Left kidney (tissue), 8 donors: ENCODE measurements around the gene SLC4A1. TPM values are rescaled to one million over a fixed set of nuclear protein-coding genes. Genes with fewer than 3 reads are reported as not detected.

Source experiments
- DNase-seq: peaks from one replicate; pipeline ENCODE4 v3.0.0-alpha.2; 2013
- long read RNA-seq, 8 donors: transcript quantifications; one replicate each; lab custom pipeline, GENCODE V29; 2026
- polyA plus RNA-seq: library from polyadenylated mRNA; unstranded; fragments of 120-200 nt; gene quantifications from one replicate; pipeline ENCODE4 v1.2.1, GENCODE V29; 2013; ENCODE audit not compliant: insufficient read length

Gene SLC4A1
- polyA plus RNA-seq: 5.9 TPM
- long read RNA-seq, donor 1: 0 reads
- long read RNA-seq, donor 2: 0 reads
- long read RNA-seq, donor 3: 0 reads
- long read RNA-seq, donor 4: 0 reads
- long read RNA-seq, donor 5: 0 reads
- long read RNA-seq, donor 6, full-length matches to known transcripts: 1 of 1 reads
- long read RNA-seq, donor 6, partial matches to known transcripts: 0 of 1 reads
- long read RNA-seq, donor 6, other reads (novel, unspliced or antisense): 0 of 1 reads
- long read RNA-seq, donor 7: 0 reads
- long read RNA-seq, donor 8: 0 reads

DNA sequence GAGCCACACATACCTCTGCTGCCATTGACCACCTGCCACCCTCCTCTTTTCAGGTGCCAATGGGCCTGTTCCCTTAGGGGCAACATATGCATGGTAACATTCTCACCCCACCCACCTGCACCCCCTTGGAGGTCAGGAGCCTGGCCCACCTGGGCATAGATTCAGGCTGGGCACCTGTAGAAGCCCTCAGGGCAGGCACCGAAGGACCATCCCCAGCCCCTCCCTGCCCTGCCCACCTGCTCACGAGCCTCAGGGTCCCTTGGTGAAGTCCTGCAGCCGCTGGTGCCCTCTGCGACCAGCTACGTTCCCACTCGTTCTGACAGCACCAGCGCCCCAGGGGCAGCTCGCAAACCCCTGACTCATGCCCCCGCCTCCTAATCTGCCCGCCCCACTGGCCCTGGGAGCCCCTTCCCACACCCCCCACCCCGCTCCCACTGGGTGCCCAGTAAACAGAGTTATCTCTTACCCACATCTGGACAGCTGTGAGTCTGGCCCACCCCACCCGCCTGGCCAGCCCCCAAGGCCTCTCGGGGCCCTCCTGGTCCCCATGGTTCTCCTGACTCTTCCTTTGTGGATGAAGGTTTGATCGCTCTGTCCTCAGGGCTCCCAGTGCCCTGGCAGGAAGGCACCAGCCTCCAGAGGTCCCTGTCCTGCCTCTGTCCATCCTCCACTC, at the start of gene SLC4A1:
Gene SLC4A1, minus strand, starts transcription at position 318 of the 673 bp plus-strand sequence. CDS start 5,269 bp downstream, outside the sequence.
- no peak for DNase-seq

DNA sequence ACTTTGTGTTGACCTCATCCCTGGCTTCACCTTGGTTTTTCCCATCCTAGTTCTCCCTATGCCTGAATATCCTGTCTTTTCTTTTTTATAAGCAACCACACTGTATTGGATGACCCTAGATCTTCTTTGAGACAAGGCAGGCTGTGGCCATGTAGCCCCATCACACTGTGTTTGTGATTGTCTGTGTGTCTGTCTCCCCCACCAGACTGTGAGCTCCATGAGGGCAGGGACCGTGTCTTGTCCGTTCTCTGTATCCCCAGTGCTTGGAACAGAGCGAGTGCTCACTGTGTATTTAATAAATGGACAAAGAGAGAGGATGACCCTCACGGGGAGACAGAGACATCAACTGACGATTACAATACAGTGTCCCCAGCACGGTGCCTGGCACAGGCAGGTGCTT, 49.6 kb upstream of the SLC4A1 start:
- DNase-seq: no peak

DNA sequence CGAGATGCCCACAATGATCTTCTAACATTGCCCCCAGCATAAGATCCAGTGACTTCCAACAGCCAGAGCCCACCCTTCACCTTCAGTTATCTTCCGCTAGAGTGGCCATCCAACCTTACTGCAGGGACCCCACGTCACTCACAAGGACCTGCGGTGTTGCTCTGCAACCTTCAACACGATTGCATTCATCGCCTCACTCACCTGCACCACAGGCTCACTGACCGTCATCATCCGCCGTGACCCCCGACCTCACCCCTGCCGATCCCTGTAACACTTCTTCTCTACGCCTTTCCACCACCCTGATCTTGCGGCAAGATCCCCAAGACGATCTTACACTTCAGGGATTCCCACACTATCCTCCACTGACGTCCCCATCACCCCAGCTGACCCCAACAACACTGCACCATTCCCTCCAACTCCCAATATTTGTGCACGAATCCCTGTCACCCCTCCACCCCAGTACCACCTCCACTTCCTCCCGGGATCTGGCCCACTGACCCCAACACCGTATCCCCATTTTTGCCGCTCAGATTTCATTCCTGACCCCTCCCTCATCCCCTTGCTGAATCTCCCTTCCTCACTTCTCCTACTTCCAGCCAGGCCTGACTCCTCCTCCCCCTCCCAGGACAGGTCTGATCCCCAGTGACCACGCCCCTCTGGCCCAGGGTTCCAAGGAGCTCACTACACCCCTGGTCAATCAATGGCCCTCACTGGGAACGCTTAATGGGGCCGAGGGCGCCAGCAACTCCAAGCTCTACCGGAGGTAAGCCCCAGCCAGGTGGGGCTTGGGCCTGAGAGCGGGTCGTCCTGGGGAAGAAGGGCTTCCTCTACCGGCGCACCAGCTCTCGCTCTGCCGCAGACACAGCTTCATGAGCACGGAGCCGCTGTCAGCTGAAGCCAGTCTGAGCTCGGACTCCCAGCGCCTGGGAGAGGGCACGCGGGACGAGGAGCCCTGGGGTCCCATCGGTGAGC, 48.1 kb upstream of the SLC4A1 start:
- no peak for DNase-seq

DNA sequence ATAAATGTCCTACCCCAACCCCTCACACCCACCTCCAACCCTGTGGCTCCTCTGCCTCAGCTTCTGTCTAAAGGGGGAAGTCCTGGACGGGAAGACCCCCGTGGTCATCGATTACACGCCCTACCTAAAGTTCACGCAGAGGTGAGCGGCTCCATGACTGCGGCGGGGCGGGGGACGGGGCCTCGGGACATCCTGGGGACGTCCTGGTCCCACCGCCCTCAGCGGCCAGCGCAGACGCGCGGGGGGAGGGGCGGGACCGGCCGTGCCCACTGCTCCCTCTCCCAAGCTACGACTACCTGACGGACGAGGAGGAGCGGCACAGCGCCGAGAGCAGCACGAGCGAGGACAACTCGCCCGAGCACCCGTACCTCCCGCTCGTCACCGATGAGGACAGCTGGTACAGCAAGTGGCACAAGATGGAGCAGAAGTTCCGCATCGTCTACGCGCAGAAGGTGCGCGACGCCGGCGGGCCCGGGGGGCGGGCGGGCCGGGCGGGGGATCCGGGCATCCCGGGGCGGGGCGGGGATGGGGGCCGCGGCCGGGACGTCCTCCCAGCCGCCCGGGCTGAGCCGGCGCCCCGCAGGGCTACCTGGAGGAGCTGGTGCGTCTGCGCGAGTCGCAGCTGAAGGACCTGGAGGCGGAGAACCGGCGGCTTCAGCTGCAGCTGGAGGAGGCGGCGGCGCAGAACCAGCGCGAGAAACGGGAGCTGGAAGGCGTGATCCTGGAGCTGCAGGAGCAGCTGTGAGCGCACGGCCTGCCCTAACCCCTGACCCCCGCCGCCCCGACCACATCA, 47.1 kb upstream of the SLC4A1 start:
- no peak for DNase-seq

DNA sequence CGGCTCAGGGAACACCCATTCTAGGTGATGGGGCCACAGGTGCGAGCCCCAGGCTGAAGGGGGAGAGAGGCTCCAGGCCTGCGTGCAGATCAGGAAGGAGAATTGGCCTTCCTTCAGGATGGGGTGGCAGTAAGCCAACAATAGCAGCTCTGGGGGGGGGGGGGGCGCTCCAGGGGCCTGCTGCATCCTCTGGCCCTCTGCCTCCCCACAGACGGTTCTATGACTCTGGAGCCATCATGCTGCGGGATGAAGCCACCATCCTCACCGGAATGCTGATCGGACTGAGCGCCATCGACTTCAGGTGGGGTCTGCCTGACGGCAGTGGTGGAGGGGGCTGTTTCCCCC, 46.6 kb upstream of the SLC4A1 start:
- no peak for DNase-seq

DNA sequence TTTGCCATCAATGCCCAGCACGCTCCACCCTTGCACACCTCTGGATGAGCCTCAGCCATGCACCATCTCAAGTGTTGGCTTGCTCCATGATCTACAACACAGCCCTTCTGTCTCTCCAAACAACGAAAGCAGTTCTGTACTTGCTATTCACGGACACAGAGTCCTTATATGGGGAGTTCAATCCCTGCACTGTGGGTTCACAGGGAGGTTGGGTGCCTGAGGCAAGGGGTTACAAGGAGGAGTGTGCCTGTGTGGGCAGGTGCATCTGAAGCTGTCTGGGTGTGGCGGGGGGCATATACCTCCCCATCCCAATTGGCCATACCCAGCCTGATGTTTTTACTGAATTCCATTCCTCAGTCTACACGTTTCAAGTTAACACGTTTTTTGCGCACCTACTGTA, 46.1 kb upstream of the SLC4A1 start:
- DNase-seq: no peak

DNA sequence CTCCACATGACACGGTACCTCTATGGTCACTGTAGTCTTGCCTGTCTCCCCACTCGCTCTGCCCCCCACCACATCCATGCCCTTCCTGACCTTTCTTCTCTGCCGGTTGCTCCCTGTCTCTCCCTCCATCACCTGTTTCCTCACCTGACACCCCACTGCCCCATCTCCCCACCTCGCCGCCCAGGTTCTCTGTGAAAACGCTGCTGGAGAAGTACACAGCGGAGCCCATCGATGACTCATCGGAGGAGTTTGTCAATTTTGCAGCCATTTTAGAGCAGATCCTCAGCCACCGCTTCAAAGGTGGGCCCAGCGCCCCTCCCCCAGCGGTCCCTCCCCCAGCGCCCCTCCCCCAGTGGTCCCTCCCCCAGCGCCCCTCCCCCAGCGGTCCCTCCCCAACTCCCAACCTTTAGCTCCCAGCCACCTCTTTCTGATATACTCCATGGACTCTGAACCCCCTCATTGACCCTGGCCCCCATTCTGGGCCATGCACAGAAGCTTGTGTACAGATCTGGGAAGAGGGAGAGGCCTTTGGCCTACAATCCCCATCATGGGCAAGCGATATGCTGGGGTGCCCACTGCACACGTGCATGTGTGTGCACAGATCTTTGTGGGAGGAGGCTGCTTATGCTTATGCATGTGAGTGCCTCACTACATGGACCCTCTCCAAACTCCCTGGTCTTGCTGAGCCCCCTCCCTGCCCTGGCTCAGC, 44.6 kb upstream of the SLC4A1 start:
- DNase-seq: no peak

DNA sequence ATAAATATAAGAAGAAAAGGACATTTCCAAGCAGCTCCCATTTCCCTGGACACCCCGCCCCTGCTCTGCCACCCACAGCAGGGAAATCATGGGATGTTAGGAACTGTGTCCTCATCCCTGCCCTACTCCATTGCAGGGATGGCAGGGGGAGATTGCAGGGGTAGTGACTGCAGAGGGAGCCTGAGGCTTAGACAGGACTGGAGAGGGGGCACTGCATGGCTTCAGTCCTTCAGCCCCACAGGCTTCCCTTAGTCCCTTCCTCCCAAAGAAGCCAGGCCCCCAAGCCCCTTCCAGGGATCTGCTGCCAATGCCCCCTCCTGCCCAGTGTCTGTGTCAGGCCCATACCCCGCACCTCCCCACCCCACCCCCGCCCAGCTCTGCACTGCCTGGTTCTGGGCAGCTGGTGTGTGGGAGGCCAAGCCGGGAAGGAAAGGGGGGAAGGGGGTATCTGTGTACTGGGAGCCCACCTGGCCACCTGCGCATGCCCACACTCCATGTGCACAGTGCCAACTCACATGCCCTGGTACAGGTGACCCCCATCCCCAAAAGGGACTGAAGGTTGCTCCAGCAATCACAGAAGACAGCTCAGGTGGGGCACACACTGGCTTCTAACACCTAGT, 43.7 kb upstream of the SLC4A1 start:
- no peak for DNase-seq

DNA sequence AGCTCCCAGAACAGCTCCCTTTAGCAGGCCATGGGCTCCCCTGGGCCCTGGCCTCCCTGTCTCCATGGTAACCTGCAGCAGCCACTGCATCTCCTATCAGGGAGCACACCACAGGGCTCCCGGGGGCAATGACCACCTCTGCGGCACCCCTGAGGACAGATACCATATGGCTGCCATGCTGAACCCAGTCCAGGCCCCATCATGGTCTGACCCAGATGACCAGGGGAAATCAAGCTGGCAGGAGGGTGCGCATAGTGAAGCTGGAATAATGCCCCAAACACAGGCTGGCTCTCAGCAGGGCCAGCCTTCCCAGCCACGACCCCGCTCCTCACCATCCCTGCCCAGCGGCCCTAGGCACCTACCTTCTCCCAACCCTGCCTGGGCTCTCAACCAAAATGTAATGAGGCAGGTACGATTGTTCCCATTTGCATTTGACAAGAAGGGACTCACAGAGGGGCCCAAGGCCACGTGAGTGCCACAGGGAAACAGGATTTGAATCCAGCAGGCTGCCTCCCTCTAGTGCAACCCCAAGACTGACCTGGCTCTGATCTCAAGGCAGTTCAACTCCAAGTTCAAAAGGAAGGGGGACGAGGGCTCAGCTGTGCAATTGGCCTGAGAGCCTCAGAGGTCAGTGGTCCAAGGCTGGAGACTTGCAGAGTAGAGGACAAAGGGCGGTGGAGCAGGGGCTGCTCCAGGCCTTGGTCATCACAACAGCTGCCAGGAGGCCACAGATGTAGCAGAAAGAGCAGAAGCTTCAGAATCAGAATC, 42.9 kb upstream of the SLC4A1 start:
- no peak for DNase-seq

DNA sequence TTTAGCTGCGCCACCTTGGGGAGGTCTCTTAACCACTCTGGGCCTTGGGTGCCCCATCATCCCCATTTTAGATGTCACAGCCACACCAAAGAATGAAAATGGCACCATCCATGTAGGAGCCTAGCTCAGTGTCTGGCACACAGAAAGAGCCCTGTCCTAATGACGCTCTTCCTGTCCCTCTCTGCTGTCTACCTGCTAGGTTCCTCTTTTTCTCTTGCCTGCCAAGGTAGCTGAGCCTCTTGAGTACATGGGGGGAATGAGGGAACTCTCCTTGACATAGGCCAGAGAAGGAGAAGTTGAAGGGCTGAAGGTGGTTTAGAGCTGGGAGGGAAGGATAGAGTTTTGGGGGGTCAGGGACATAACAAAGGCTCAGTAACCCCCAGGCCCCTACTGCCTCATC, 42.3 kb upstream of the SLC4A1 start:
- no peak for DNase-seq

DNA sequence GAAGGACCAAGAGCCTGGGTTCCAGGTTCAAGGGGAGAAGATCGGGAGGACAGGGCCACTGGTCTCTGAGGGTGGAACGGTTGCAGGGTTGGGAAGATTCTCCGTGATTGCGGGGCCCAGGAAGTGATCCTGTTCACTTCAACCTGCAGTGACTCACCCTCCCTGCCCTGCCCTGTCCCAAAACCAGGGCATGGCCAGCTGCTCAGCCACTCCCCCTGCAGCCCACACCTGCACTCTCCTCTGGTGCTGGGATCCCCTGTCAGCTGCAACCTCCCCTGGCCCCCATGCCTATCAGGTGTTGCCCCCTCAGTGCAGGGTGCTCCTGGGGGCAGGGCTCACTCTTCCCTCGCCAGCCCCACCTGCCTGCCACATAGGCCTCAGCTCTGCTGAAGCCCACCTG, 41.5 kb upstream of the SLC4A1 start:
- no peak for DNase-seq

DNA sequence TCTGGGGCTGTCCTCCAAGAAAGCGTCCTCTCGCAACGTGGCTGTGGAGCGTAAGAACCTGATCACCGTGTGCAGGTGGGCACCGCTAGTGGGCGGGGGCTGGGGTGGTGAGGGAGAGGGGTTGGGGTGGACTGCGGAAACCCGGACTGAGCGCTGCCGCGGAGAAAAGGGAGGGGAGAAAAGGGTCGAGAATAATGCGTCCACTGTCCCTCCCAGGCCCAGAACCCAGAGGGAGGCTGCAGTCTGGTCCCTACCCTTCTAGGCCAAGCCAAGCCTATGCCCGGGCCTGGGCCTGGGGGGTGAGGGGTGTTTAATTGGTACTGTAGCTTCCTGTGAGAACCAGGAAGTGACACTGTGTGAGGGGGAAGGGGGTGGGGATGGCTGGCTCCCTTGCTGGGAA, 40.9 kb upstream of the SLC4A1 start:
- no peak for DNase-seq

DNA sequence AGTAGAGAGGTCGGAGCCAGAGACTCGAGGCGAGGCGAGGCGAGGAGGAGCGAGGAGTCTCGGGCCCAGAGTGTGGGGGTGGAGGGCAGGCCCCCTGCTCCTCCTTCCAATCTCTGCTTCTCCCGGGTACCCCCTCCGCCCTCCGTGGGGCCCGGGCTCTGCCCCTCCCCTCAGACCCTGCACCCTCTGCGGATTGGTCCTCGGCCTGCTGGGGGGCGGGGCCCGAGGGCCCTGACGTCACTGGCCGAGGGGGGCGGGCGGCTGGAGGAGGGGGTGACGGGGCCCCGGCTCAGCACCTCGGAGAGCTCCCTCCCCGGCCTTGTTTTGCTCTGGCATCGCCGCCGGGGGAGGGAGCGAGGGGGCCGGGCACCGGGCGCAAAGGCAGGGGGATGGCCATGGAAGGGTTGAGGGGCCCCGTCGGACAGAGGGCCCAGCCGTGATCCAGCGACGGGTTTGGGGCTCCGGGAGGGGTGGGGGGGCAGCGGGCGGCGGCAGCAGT, 40.4 kb upstream of the SLC4A1 start, which contains the start of gene RUNDC3A:
Gene RUNDC3A, plus strand, starts transcription at position 282 of the 499 bp plus-strand sequence. CDS start 232 bp downstream, outside the sequence.
- DNase-seq: peak; percentile 90

DNA sequence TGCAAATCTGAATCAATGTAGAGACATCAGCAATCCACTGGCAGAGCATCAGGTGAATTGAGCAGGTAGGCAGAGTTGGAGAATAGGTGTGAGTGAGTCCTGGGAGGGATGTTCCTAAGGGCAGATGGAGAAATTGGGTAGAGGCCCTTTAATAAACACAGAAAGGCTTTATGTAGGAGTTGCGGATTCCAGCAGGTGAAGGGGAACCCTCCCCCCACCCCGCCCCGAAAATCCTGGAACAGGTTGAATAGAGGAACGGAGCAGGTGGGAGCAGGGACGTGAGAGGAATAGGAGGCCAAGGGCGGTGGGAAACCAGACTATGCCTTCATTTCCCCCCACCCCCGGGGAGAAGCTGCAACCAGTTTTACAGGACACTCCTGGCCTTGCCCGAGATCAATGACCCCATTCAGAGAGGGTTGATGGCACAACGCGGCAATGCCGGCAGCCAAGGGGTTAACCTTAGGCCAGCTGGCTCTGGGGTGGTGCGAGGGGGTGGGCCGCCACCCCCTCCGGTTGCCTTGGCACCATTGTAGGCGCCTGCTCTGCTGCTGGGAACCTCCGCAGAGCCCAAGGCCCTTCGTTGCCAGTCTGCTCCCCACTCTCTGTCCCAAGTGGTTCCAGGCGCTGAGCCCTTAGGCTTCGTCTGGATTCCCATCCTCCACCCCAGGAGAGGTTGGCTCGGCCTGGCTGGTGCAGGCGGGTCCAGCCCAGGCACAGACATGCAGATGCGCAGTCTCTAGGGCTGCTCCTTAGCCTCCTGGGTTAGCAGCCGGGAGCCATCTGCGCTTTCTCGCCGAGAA, 39.7 kb upstream of the SLC4A1 start:
- DNase-seq: no peak

DNA sequence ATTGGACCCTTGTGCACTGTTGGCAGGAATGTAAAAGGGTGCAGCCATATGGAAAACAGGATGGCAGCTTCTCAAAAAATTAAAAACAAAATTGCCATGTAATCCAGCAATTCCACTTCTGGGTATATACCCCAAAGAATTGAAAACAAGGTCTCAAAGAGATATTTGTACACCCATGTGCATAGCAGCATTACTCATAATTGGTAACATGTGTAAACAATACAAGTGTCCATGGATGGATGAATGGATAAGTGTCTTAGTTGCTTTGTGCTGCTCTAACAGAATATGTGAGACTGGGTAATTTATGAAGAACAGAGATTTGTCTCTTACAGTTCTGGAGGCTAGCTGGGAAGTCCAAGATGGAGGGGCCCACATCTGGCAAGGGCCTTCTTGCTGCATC, 36.7 kb upstream of the SLC4A1 start:
- DNase-seq: no peak

DNA sequence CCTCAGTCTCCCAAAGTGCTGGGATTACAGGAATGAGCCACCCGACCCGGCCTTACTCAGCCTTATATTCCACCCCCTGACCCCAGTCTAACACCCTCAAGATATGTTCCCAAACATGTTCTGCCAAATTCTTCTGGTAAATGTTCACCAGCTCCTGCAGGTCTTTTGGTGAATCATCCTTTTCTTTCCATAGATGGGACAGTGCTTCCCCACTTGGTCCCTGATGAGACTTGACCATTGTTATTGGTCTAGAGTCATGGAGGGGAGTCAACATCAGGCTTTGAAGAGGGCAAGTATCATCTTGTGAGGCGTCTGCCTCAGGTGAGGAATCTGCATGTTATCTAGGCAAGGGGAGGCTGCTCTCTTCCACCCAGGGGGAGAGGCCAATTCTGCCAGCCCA, 30.0 kb upstream of the SLC4A1 start:
- no peak for DNase-seq

DNA sequence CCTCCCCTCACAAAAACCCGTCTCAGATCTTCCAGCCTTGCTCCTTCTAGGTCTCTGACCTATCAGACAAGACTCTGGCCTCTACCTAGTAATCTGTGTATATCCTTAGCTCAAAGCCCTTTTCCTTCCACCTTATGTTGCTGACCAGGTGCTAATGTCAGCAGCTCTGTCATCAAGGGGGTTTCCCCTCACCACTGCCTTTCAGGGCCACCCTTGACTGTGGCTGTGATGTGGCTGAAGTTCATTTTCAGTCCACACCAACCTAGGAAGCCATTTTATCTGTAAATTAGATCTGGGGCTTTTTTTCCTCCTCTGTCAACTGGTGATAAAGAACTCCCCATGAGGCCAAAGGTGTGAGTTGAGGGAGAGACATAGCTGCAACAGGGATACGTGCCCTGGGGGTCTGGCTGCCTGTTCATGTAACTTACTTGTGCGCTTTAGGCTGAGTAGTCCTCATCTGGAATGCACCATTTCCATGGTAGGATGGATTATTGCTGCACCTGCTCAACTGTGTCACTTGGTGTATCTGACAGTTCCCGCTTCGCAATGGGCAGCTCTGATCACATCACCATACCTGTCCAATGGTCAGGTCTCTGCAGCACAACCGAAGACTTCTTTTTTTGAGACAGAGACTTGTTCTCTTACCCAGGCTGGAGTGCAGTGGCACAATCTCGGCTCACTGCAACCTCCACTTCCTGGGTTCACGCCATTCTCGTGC, 25.7 kb upstream of the SLC4A1 start:
- no peak for DNase-seq

DNA sequence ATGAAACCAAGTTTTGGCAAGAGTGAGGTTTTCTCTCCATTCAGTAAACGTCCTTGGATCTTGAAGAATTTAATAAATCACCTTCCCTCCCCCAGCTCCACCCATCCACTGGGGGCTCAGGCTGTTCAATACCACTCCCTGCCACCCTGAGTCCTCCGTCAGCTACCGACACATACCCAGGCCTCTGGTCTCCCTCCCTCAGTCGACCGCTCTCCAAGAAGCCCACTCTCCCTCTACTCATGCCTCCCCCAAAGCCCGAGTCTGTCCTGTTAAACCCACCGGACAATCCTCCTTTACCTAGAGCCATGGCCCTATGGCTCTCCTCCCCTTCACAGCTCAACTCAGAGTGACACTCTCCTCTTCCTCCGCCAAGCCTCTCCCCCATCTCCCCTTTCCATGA, 19.7 kb upstream of the SLC4A1 start:
- DNase-seq: no peak
